IMR-90 (cell line): Measurements from ENCODE around the gene CEP170B. TPM values are rescaled to one million over a fixed set of nuclear protein-coding genes. Genes with fewer than 3 reads are reported as not detected.
A peak's percentile ranks its signal among the peaks of the same experiment; 100 is the strongest.

ENCODE experiments used
- ATAC-seq: fragments of 200-7000 bp; cut with Tn5 transposase; 2 replicates; pipeline ENCODE4 v1.9.1; 2020; ENCODE audit warnings: low read depth, mild to moderate bottlenecking, moderate library complexity
- BruUV-seq: library from RNA; stranded (reverse); fragments of 400-500 nt; replicated peaks from 2 replicates; lab custom pipeline; 2021; lab: Mats Ljungman, UMichigan
- CTCF ChIA-PET: fragments of 300-600 bp; formaldehyde crosslinking; extraction: SDS; loops from one replicate; lab custom pipeline; 2021; ENCODE audit warnings: antibody characterized with exemption; lab: Yijun Ruan, JAX
- POLR2A ChIA-PET: fragments of 300-600 bp; sonication (Branson Sonifier 250); formaldehyde crosslinking; loops from one replicate; lab custom pipeline; 2022; ENCODE audit warnings: antibody characterized with exemption; ENCODE audit not compliant: unreplicated experiment; lab: Charles Lee
- DNase-seq: peaks from one replicate; pipeline ENCODE4 v3.0.0; 2013
- H2AFZ ChIP-seq: replicated peaks from 2 replicates; pipeline ENCODE3; 2013; ENCODE audit warnings: low read length, mild to moderate bottlenecking; ENCODE audit not compliant: poor library complexity
- H2AK5ac ChIP-seq: 2 replicates; pipeline ENCODE4 v1.6.1; 2013; ENCODE audit warnings: low read depth, low read length, inconsistent platforms
- H2AK9ac ChIP-seq: replicated peaks from 2 replicates; pipeline ENCODE3; 2013; ENCODE audit warnings: mild to moderate bottlenecking, low read depth, low read length, moderate library complexity; ENCODE audit not compliant: poor library complexity
- H2BK120ac ChIP-seq: 2 replicates; pipeline ENCODE4 v1.6.1; 2013; ENCODE audit warnings: low read depth, low read length, inconsistent platforms
- H2BK15ac ChIP-seq: 3 replicates; pipeline ENCODE4 v1.6.1; 2013; ENCODE audit warnings: low read depth, low read length, inconsistent platforms
- H2BK20ac ChIP-seq: 2 replicates; pipeline ENCODE4 v1.6.1; 2013; ENCODE audit warnings: low read depth, mild to moderate bottlenecking, inconsistent platforms, low read length, moderate library complexity
- H2BK5ac ChIP-seq: 2 replicates; pipeline ENCODE4 v1.6.1; 2013; ENCODE audit warnings: mild to moderate bottlenecking, low read depth, low read length, inconsistent platforms; ENCODE audit not compliant: poor library complexity, severe bottlenecking
- H3K14ac ChIP-seq: replicated peaks from 2 replicates; pipeline ENCODE4 v1.6.1; 2013; ENCODE audit warnings: low read depth, low read length, inconsistent platforms
- H3K18ac ChIP-seq: 2 replicates; pipeline ENCODE4 v1.6.1; 2013; ENCODE audit warnings: low read depth, low read length, control low read depth
- H3K23ac ChIP-seq: 2 replicates; pipeline ENCODE4 v1.6.1; 2013; ENCODE audit warnings: low read depth, low read length, inconsistent platforms
- H3K27ac ChIP-seq: 2 replicates; pipeline ENCODE4 v1.5.1; 2013; ENCODE audit warnings: mild to moderate bottlenecking, control low read depth, low read length; ENCODE audit not compliant: insufficient read depth
- H3K27me3 ChIP-seq: 2 replicates; pipeline ENCODE4 v1.6.1; 2013; ENCODE audit warnings: low read length; ENCODE audit not compliant: control insufficient read depth, insufficient read depth
- H3K36me3 ChIP-seq: 2 replicates; pipeline ENCODE4 v1.6.1; 2013; ENCODE audit warnings: low read length, mixed read lengths; ENCODE audit not compliant: control insufficient read depth, insufficient read depth
- H3K4ac ChIP-seq: 2 replicates; pipeline ENCODE4 v1.6.1; 2013; ENCODE audit warnings: low read depth, low read length, inconsistent platforms
- H3K4me1 ChIP-seq: 2 replicates; pipeline ENCODE4 v1.6.1; 2013; ENCODE audit warnings: low read length, mixed read lengths; ENCODE audit not compliant: control insufficient read depth, insufficient read depth
- H3K4me2 ChIP-seq: 2 replicates; pipeline ENCODE4 v1.6.1; 2013; ENCODE audit warnings: low read depth, mild to moderate bottlenecking, control low read depth, low read length, moderate library complexity
- H3K4me3 ChIP-seq: 2 replicates; pipeline ENCODE4 v1.5.1; 2013; ENCODE audit warnings: low read depth, mild to moderate bottlenecking, control low read depth, low read length, moderate library complexity; ENCODE audit not compliant: insufficient read depth
- H3K56ac ChIP-seq: 2 replicates; pipeline ENCODE4 v1.6.1; 2013; ENCODE audit warnings: low read length, inconsistent platforms; ENCODE audit not compliant: insufficient read depth; ENCODE audit errors: extremely low read depth
- H3K79me1 ChIP-seq, 2 experiments: 2 replicates each; pipeline ENCODE4 v1.6.1; 2013; ENCODE audit warnings: low read length in 2 of 2, inconsistent platforms in 1 of 2, low read depth in 1 of 2
- H3K9ac ChIP-seq: 2 replicates; pipeline ENCODE4 v1.6.1; 2013; ENCODE audit warnings: low read depth, low read length, control low read depth
- H3K9me1 ChIP-seq: 2 replicates; pipeline ENCODE4 v1.6.1; 2013; ENCODE audit warnings: low read length, inconsistent platforms; ENCODE audit not compliant: insufficient read depth
- H3K9me3 ChIP-seq: 2 replicates; pipeline ENCODE4 v1.6.1; 2013; ENCODE audit warnings: low read length; ENCODE audit not compliant: control insufficient read depth, insufficient read depth
- H4K20me1 ChIP-seq: 2 replicates; pipeline ENCODE4 v1.6.1; 2013; ENCODE audit warnings: low read length, inconsistent platforms; ENCODE audit not compliant: insufficient read depth
- H4K5ac ChIP-seq: 2 replicates; pipeline ENCODE4 v1.6.1; 2013; ENCODE audit warnings: mild to moderate bottlenecking, low read depth, low read length, control low read depth
- H4K8ac ChIP-seq, 2 experiments: 2 replicates each; pipeline ENCODE4 v1.6.1; 2013; ENCODE audit warnings: low read depth in 2 of 2, low read length in 2 of 2, control low read depth in 1 of 2, inconsistent platforms in 1 of 2
- H4K91ac ChIP-seq: 2 replicates; pipeline ENCODE4 v1.6.1; 2013; ENCODE audit warnings: low read depth, low read length, inconsistent platforms; ENCODE audit not compliant: insufficient read depth
- BHLHE40 ChIP-seq: fragments of 150-350 bp; IDR thresholded peaks from 2 replicates; pipeline ENCODE4 v1.6.1; 2016; ENCODE audit warnings: mild to moderate bottlenecking, low read depth, low read length
- CEBPB ChIP-seq: IDR thresholded peaks from 2 replicates; pipeline ENCODE4 v1.6.1; 2012; ENCODE audit warnings: low read depth, low read length, improper control_type of control experiment
- CHD1 ChIP-seq: IDR thresholded peaks from 2 replicates; pipeline ENCODE4 v1.6.1; 2012; ENCODE audit warnings: low read depth, low read length, improper control_type of control experiment
- CTCF ChIP-seq: conservative IDR thresholded peaks from 2 replicates; pipeline ENCODE4 v1.5.1; 2012; ENCODE audit warnings: mild to moderate bottlenecking, low read depth, low read length, improper control_type of control experiment
- FOS ChIP-seq: fragments of 150-350 bp; IDR thresholded peaks from 2 replicates; pipeline ENCODE4 v1.6.1; 2016; ENCODE audit warnings: low read depth, low read length
- MAFK ChIP-seq: IDR thresholded peaks from 2 replicates; pipeline ENCODE4 v1.6.1; 2012; ENCODE audit warnings: low read depth, low read length, improper control_type of control experiment
- MAZ ChIP-seq: IDR thresholded peaks from 2 replicates; pipeline ENCODE4 v1.6.1; 2012; ENCODE audit warnings: low read depth, mild to moderate bottlenecking, low read length, improper control_type of control experiment, moderate library complexity, borderline replicate concordance
- MXI1 ChIP-seq: IDR thresholded peaks from 2 replicates; pipeline ENCODE4 v1.6.1; 2012; ENCODE audit warnings: low read depth, mild to moderate bottlenecking, low read length, moderate library complexity, borderline replicate concordance
- NFE2L2 ChIP-seq: fragments of 150-350 bp; IDR thresholded peaks from 2 replicates; pipeline ENCODE4 v1.6.1; 2016; ENCODE audit warnings: low read depth, mild to moderate bottlenecking, low read length
- POLR2A ChIP-seq: IDR thresholded peaks from 2 replicates; pipeline ENCODE4 v1.6.1; 2012; ENCODE audit warnings: mild to moderate bottlenecking, low read depth, low read length
- RAD21 ChIP-seq: IDR thresholded peaks from 2 replicates; pipeline ENCODE4 v1.6.1; 2012; ENCODE audit warnings: low read length, improper control_type of control experiment
- RFX5 ChIP-seq: IDR thresholded peaks from 2 replicates; pipeline ENCODE4 v1.8.0; 2012; ENCODE audit warnings: low read depth, mild to moderate bottlenecking, low read length, moderate library complexity
- SMC3 ChIP-seq: fragments of 150-350 bp; IDR thresholded peaks from 2 replicates; pipeline ENCODE4 v1.6.1; 2016; ENCODE audit warnings: low read depth, mild to moderate bottlenecking, antibody characterized with exemption, low read length, moderate library complexity
- WGBS, 2 experiments: methylation state at CpG; one replicate each; pipeline versions ENCODE4 v1.1.5 to v1.1.7; 2013; ENCODE audit warnings: missing lambda C conversion rate in 2 of 2; ENCODE audit not compliant: insufficient read length in 1 of 2; ENCODE audit errors: extremely low coverage in 2 of 2; 5-methylcytosine and 5-hydroxymethylcytosine counted together
- dilution Hi-C: fragments of 300-500 bp; cut with HindIII; formaldehyde crosslinking; loops from one replicate; pipeline ENCODE4 v1.14.3; 2018; ENCODE audit warnings: low sequenced_read_pairs; ENCODE audit not compliant: unreplicated experiment
- in situ Hi-C: fragments of 300-500 bp; cut with MboI; formaldehyde crosslinking; loops from 3 replicates; pipeline ENCODE4 v1.14.3; 2019; ENCODE audit warnings: low sequenced_read_pairs, inconsistent platforms, mixed read lengths
- intact Hi-C: fragments of 100-400 bp; cut with micrococcal nuclease; formaldehyde crosslinking; loops from 2 replicates; pipeline ENCODE4 v1.10.0; 2022
- polyA plus RNA-seq, 3 experiments: library from polyadenylated mRNA; depleted of rRNA; stranded (reverse); fragments of >200 nt; gene quantifications; 2 replicates each; pipeline ENCODE4 v1.2.3, GENCODE V29; 2012; ENCODE audit warnings: low replicate concordance in 1 of 3
- total RNA-seq: library from RNA; depleted of rRNA; stranded (reverse); fragments of >200 nt; gene quantifications from 2 replicates; pipeline ENCODE4 v1.2.3, GENCODE V29; 2012
- TF ChIP-seq, protein P1 (sequence below): fragments of 150-350 bp; IDR thresholded peaks from 2 replicates; pipeline ENCODE4 v1.6.1; 2017; ENCODE audit warnings: mild to moderate bottlenecking, antibody characterized with exemption, low read length, low read depth
- TF ChIP-seq, protein P2 (sequence below): fragments of 150-350 bp; IDR thresholded peaks from 2 replicates; pipeline ENCODE4 v1.6.1; 2016; ENCODE audit warnings: low read depth, mild to moderate bottlenecking, low read length, moderate library complexity, borderline replicate concordance

Gene CEP170B
- total and polyA plus RNA-seq, 2 of the 4 experiments (the other 2 are of a cell fraction): 3.6 to 13.1 TPM

DNA sequence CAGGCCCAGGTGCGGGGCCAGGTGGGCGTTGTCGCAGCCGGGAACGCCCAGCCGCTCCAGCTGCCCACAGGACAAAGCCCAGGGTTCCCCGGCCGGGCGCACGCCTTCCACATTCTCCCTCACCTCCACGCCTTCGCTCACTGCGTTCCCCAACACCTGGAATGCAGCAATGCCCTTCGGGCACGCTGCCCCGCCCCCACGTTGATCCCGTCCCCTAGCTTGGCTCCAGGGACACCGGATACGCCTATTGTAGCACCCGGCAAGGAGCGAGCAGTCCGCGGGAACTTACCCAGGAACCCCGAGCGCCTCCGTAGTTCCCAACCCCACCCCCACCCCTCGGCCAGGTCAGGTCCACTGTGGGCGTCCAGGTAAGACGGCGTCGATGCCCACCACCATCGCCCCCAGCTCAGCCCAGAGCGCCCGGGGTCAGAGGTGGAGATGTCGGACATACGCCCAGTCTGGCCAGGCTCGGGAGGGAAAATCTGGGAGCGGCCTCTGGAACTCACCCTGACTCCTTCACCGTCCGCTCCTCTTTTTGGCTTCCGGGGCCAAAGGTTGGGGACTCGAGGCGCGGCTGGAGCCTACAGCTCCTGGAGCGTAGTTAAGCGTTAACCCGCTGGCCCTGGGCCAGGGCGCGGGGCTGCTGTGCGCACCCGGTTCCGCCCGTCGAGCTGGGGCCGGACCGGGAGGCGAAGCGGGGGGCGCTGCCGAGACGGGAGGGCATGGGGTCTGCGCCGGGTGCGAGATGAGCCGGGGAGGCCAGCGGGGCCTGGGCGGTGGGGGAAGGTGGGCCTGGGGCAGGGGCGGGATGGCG is 594 bp upstream of the CEP170B start:
- Histone ChIP-seq H3K9me3 (peaks cover 2% of the 10 kb centered on the region; the same call in 1 of the 2 replicates), H3K14ac (no peak overlapping the region), H2BK15ac (no peak overlapping the region), H2AFZ (peak overlapping the region; percentile 85), H3K18ac (no peak overlapping the region), H3K9ac (no peak overlapping the region; the same call in 1 of the 2 replicates), H3K9me1 (peaks cover 15% of the 10 kb centered on the region), H3K23ac (no peak overlapping the region), H4K91ac (no peak overlapping the region), H2AK9ac (peak overlapping the region; percentile 23), H3K27ac (no peak overlapping the region), H3K79me1 (peaks cover 14 to 34% of the 10 kb centered on the region in 2 experiments; a peak in 3 of 4 replicates), H2AK5ac (no peak overlapping the region), H4K8ac (no peak overlapping the region), H3K36me3 (peaks cover 5% of the 10 kb centered on the region; the same call in 1 of the 2 replicates), H2BK120ac (no peak overlapping the region), H4K20me1 (peaks cover 32% of the 10 kb centered on the region), H4K5ac (no peak overlapping the region), H3K4ac (no peak overlapping the region), H2BK20ac (no peak overlapping the region), H3K27me3 (peaks cover 26% of the 10 kb centered on the region), H3K4me2 (peak overlapping the region; percentile 90), H3K4me3 (peak overlapping the region; percentile 52), H3K56ac (no peak overlapping the region), H3K4me1 (peaks cover 14% of the 10 kb centered on the region), H2BK5ac (no peak overlapping the region)
- TF ChIP-seq, protein P1, sequence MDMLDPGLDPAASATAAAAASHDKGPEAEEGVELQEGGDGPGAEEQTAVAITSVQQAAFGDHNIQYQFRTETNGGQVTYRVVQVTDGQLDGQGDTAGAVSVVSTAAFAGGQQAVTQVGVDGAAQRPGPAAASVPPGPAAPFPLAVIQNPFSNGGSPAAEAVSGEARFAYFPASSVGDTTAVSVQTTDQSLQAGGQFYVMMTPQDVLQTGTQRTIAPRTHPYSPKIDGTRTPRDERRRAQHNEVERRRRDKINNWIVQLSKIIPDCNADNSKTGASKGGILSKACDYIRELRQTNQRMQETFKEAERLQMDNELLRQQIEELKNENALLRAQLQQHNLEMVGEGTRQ: no peak
- TF ChIP-seq BHLHE40 (no peak), MAZ (no peak), NFE2L2 (no peak), MXI1 (no peak), CHD1 (no peak), CEBPB (no peak), FOS (no peak), CTCF (no peak), MAFK (no peak), RAD21 (no peak), SMC3 (no peak), POLR2A (no peak), RFX5 (no peak)
- TF ChIP-seq, protein P2, sequence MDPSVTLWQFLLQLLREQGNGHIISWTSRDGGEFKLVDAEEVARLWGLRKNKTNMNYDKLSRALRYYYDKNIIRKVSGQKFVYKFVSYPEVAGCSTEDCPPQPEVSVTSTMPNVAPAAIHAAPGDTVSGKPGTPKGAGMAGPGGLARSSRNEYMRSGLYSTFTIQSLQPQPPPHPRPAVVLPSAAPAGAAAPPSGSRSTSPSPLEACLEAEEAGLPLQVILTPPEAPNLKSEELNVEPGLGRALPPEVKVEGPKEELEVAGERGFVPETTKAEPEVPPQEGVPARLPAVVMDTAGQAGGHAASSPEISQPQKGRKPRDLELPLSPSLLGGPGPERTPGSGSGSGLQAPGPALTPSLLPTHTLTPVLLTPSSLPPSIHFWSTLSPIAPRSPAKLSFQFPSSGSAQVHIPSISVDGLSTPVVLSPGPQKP: no peak
- intact Hi-C loops (loop anchor here (2.0 to 5.0 kb wide), 2 partner anchors 37 to 70 kb away; partner anchors contain the start of gene AKT1), dilution Hi-C loops (no loop called here), in situ Hi-C loops (no loop called here)
- CTCF ChIA-PET: no interaction called here
- no peak for DNase-seq
- no peak for ATAC-seq
- BruUV-seq: no TSS peak
- 4% methylated on average over 14 of the region's 70 CpGs; no CpG with 5 or more reads in 1 of the 2 experiments for WGBS, 2 experiments
- POLR2A ChIA-PET: no interaction called here
